H9 (cell line): ENCODE results near the gene MTMR6. TPM values are rescaled to one million over a fixed set of nuclear protein-coding genes. Genes with fewer than 3 reads are reported as not detected.

Experiments used
- DNase-seq: peaks from one replicate; pipeline ENCODE4 v3.0.0-alpha.2; 2017
- H2AFZ ChIP-seq: one replicate; pipeline ENCODE4 v1.6.1; 2013; ENCODE audit warnings: mild to moderate bottlenecking, low read length, control low read depth, moderate library complexity
- H2AK5ac ChIP-seq: 2 replicates; pipeline ENCODE4 v1.6.1; 2013; ENCODE audit warnings: low read length, control low read depth, mixed read lengths; ENCODE audit not compliant: insufficient read length
- H2BK120ac ChIP-seq: one replicate; pipeline ENCODE4 v1.6.1; 2013; ENCODE audit warnings: low read depth, mild to moderate bottlenecking, low read length, control low read depth, inconsistent platforms; ENCODE audit not compliant: poor library complexity, severe bottlenecking
- H2BK12ac ChIP-seq: 2 replicates; pipeline ENCODE4 v1.6.1; 2013; ENCODE audit warnings: low read length, control low read depth, mixed read lengths, low read depth; ENCODE audit not compliant: insufficient read length
- H2BK15ac ChIP-seq: 2 replicates; pipeline ENCODE4 v1.6.1; 2013; ENCODE audit warnings: low read depth, low read length, control low read depth
- H2BK20ac ChIP-seq: one replicate; pipeline ENCODE4 v1.6.1; 2013; ENCODE audit warnings: low read depth, mild to moderate bottlenecking, low read length, control low read depth, inconsistent platforms; ENCODE audit not compliant: poor library complexity, severe bottlenecking
- H2BK5ac ChIP-seq: 2 replicates; pipeline ENCODE4 v1.6.1; 2013; ENCODE audit warnings: low read length, control low read depth, mixed read lengths; ENCODE audit not compliant: insufficient read length
- H3K14ac ChIP-seq: 2 replicates; pipeline ENCODE4 v1.6.1; 2013; ENCODE audit warnings: low read length, control low read depth; ENCODE audit not compliant: insufficient read depth
- H3K18ac ChIP-seq: 2 replicates; pipeline ENCODE4 v1.6.1; 2013; ENCODE audit warnings: low read depth, mild to moderate bottlenecking, mixed read lengths, low read length, control low read depth; ENCODE audit not compliant: insufficient read length
- H3K23ac ChIP-seq: 2 replicates; pipeline ENCODE4 v1.6.1; 2013; ENCODE audit warnings: low read length, control low read depth, mixed read lengths, low read depth; ENCODE audit not compliant: insufficient read length
- H3K23me2 ChIP-seq: 2 replicates; pipeline ENCODE4 v1.6.1; 2013; ENCODE audit warnings: low read depth, mild to moderate bottlenecking, mixed read lengths, low read length, control low read depth; ENCODE audit not compliant: insufficient read length, poor library complexity, severe bottlenecking
- H3K27ac ChIP-seq: 2 replicates; pipeline ENCODE4 v1.5.1; 2013; ENCODE audit warnings: low read length, control low read depth, mixed read lengths, low read depth; ENCODE audit not compliant: insufficient read length
- H3K27me3 ChIP-seq: 2 replicates; pipeline ENCODE4 v1.6.1; 2013; ENCODE audit warnings: low read length, control low read depth, inconsistent platforms; ENCODE audit not compliant: insufficient read depth
- H3K4ac ChIP-seq: 2 replicates; pipeline ENCODE4 v1.6.1; 2013; ENCODE audit warnings: low read depth, mild to moderate bottlenecking, control low read depth, inconsistent platforms, low read length, moderate library complexity
- H3K4me1 ChIP-seq: 2 replicates; pipeline ENCODE4 v1.6.1; 2013; ENCODE audit warnings: low read length, control low read depth, inconsistent platforms; ENCODE audit not compliant: insufficient read depth
- H3K4me2 ChIP-seq: 2 replicates; pipeline ENCODE4 v1.6.1; 2013; ENCODE audit warnings: low read length, control low read depth, mixed read lengths; ENCODE audit not compliant: insufficient read length, insufficient read depth
- H3K56ac ChIP-seq: 2 replicates; pipeline ENCODE4 v1.6.1; 2013; ENCODE audit warnings: low read depth, mild to moderate bottlenecking, mixed read lengths, low read length, control low read depth; ENCODE audit not compliant: insufficient read length
- H3K79me1 ChIP-seq: 2 replicates; pipeline ENCODE4 v1.6.1; 2013; ENCODE audit warnings: low read depth, mild to moderate bottlenecking, moderate library complexity, low read length, control low read depth, inconsistent platforms; ENCODE audit not compliant: insufficient read depth, poor library complexity, severe bottlenecking
- H3K79me2 ChIP-seq: 2 replicates; pipeline ENCODE4 v1.6.1; 2013; ENCODE audit warnings: low read length, control low read depth, inconsistent platforms; ENCODE audit not compliant: insufficient read depth
- H3K9ac ChIP-seq: 2 replicates; pipeline ENCODE4 v1.6.1; 2013; ENCODE audit warnings: low read length, control low read depth, mixed read lengths; ENCODE audit not compliant: insufficient read length; ENCODE audit errors: extremely low read depth
- H3K9me3 ChIP-seq: one replicate; pipeline ENCODE4 v1.6.1; 2013; ENCODE audit warnings: low read depth, low read length, inconsistent platforms; ENCODE audit not compliant: control insufficient read depth
- H3T11ph ChIP-seq: one replicate; pipeline ENCODE4 v1.6.1; 2013; ENCODE audit warnings: mild to moderate bottlenecking, low read length, control low read depth, inconsistent platforms
- H4K20me1 ChIP-seq: one replicate; pipeline ENCODE4 v1.6.1; 2013; ENCODE audit not compliant: control insufficient read depth, insufficient read length, insufficient read depth
- H4K5ac ChIP-seq: 2 replicates; pipeline ENCODE4 v1.6.1; 2013; ENCODE audit warnings: low read depth, mild to moderate bottlenecking, mixed read lengths, low read length, control low read depth; ENCODE audit not compliant: insufficient read length
- H4K8ac ChIP-seq: replicated peaks from 2 replicates; pipeline ENCODE4 v1.6.1; 2013; ENCODE audit warnings: low read length, control low read depth, mixed read lengths, low read depth; ENCODE audit not compliant: insufficient read length
- H4K91ac ChIP-seq: 2 replicates; pipeline ENCODE4 v1.6.1; 2013; ENCODE audit warnings: low read depth, mild to moderate bottlenecking, moderate library complexity, mixed read lengths, low read length, control low read depth; ENCODE audit not compliant: insufficient read length
- H3K27ac Mint-ChIP-seq, 3 experiments: 2 replicates in 2 of 3; 3 replicates in 1 of 3; pipeline ENCODE4 v1.8.0; 2020 to 2021; ENCODE audit warnings: mixed read lengths in 3 of 3, mild to moderate bottlenecking in 1 of 3, moderate library complexity in 1 of 3
- H3K27me3 Mint-ChIP-seq: 2 replicates; pipeline ENCODE4 v1.8.0; 2021; ENCODE audit warnings: low read depth, mild to moderate bottlenecking, moderate library complexity, mixed read lengths
- H3K36me3 Mint-ChIP-seq, 3 experiments: 2 replicates in 2 of 3; 3 replicates in 1 of 3; pipeline ENCODE4 v1.8.0; 2020 to 2021; ENCODE audit warnings: low read depth in 3 of 3, mixed read lengths in 3 of 3; ENCODE audit not compliant: insufficient read depth in 1 of 3
- H3K4me1 Mint-ChIP-seq, 2 experiments: 2 replicates each; pipeline ENCODE4 v1.8.0; 2020; ENCODE audit warnings: mixed read lengths in 2 of 2
- H3K4me3 Mint-ChIP-seq, 2 experiments: 2 replicates in 1 of 2; 3 replicates in 1 of 2; pipeline ENCODE4 v1.8.0; 2020 to 2021; ENCODE audit warnings: mild to moderate bottlenecking in 2 of 2, mixed read lengths in 2 of 2, moderate library complexity in 1 of 2
- H3K9me3 Mint-ChIP-seq, 2 experiments: 2 replicates in 1 of 2; 3 replicates in 1 of 2; pipeline ENCODE4 v1.8.0; 2020; ENCODE audit warnings: mild to moderate bottlenecking in 2 of 2, mixed read lengths in 2 of 2, moderate library complexity in 1 of 2
- CTCF ChIP-seq: fragments of 200-600 bp; sonication (generic); conservative IDR thresholded peaks from 3 replicates; pipeline ENCODE4 v1.8.0; 2021; ENCODE audit warnings: antibody characterized with exemption, mild to moderate bottlenecking
- WGBS: extraction: QIAGEN DNeasy Blood & Tissue Kit; methylation state at CpG from one replicate; pipeline ENCODE4 v1.1.7; 2013; ENCODE audit warnings: missing lambda C conversion rate, low lambda C conversion rate, mixed read lengths; ENCODE audit not compliant: insufficient read length; ENCODE audit errors: extremely low coverage; 5-methylcytosine and 5-hydroxymethylcytosine counted together
- total RNA-seq: library from RNA; stranded (reverse); gene quantifications from 2 replicates; pipeline ENCODE4 v1.2.1, GENCODE V29; 2021

MTMR6 gene
- total RNA-seq, 1 experiment from 2014 or later, result 7.0 TPM

DNA sequence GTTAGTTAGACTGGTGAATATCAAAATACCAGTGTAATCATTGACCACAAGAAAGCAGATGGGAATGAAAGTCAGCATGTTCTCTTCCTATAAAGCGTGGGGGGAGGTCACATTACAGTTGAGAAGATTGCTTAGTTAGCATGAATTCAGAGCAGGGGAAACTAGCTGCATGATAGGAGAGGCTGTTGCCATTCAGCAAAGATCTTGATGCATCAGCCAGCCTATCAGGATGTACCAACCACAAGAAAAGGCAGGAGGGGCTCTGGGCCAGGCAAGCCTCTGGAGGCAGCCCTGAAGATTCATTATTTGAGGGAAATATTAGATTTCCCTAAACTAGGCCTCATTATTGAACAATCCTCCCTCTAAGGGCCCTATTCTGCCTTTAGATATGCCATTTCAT is 5.0 kb upstream of the MTMR6 start:
- no peak overlapping the region for H3K27ac Mint-ChIP-seq
- Histone ChIP-seq H3K23ac (no peak overlapping the region), H3K79me1 (no peaks in the 10 kb centered on the region), H3K27me3 (no peaks in the 10 kb centered on the region), H2BK120ac (no peak overlapping the region), H3T11ph (no peak overlapping the region), H3K9ac (no peak overlapping the region), H3K27ac (no peak overlapping the region), H2BK20ac (no peak overlapping the region), H3K9me3 (no peaks in the 10 kb centered on the region), H2BK12ac (no peak overlapping the region), H3K4ac (no peak overlapping the region), H3K23me2 (no peaks in the 10 kb centered on the region), H3K18ac (no peak overlapping the region), H4K20me1 (no peaks in the 10 kb centered on the region), H3K4me2 (no peak overlapping the region), H2AK5ac (no peak overlapping the region), H4K5ac (no peak overlapping the region), H4K8ac (no peak overlapping the region), H2BK5ac (no peak overlapping the region), H2AFZ (peak overlapping the region; percentile 93), H3K56ac (no peak overlapping the region), H3K79me2 (no peaks in the 10 kb centered on the region), H3K14ac (no peak overlapping the region), H4K91ac (no peak overlapping the region), H3K4me1 (no peaks in the 10 kb centered on the region), H2BK15ac (no peak overlapping the region)
- no peak for TF ChIP-seq CTCF
- no CpG with 5 or more reads among the region's 1 CpG for WGBS
- H3K36me3 Mint-ChIP-seq, result no peaks in the 10 kb centered on the region
- peak; percentile 36 for DNase-seq
- 0 out of 5 replicates have a peak, but pooled peaks cover 0 to 1% of the 10 kb centered on the region in 2 experiments for H3K9me3 Mint-ChIP-seq
- H3K4me1 Mint-ChIP-seq, result peaks cover 4 to 7% of the 10 kb centered on the region in 2 experiments
- peaks cover 31% of the 10 kb centered on the region for H3K27me3 Mint-ChIP-seq
- H3K4me3 Mint-ChIP-seq, result no peak overlapping the region
